ENCODE results near the gene CDYL. TPM values are rescaled to one million over a fixed set of nuclear protein-coding genes. Genes with fewer than 3 reads are reported as not detected.

Gene CDYL
- total and polyA plus RNA-seq, 10 donors, result 6.8 to 48.4 (median 35.3) TPM

- intact Hi-C loops (cut with DNase I; ENCODE audit: low total_unique reads), result no loop called here
- H3K4me1 ChIP-seq, result peaks cover 16 to 80% (median 41%) of the 10 kb centered on the region in 6 donors
- DNase-seq, result no peak
- H3K4me3 ChIP-seq, result no peak overlapping the region
- H3K27ac ChIP-seq, result no peak overlapping the region
- no peaks in the 10 kb centered on the region for H3K36me3 ChIP-seq
- peaks cover 0 to 22% (median 15%) of the 10 kb centered on the region in 8 donors for H3K9me3 ChIP-seq
- TF ChIP-seq POLR2A (IDR thresholded peaks at IDR 0.05) (no peak), POLR2AphosphoS5 (IDR thresholded peaks at IDR 0.05) (no peak), CTCF (IDR thresholded peaks at IDR 0.05 in 8 of 11, conservative IDR thresholded peaks at IDR 0.05 in 3 of 11) (no peak)
- 46 to 70% (median 55%) methylated on average over 3 of the region's 3 CpGs for WGBS, 5 donors
- H3K27me3 ChIP-seq (replicated peaks in 1 of 7), result no peaks in the 10 kb centered on the region
Measured at GRCh38 chr6:4800662-4801061, 24.5 kb downstream of the CDYL start.

DNA sequence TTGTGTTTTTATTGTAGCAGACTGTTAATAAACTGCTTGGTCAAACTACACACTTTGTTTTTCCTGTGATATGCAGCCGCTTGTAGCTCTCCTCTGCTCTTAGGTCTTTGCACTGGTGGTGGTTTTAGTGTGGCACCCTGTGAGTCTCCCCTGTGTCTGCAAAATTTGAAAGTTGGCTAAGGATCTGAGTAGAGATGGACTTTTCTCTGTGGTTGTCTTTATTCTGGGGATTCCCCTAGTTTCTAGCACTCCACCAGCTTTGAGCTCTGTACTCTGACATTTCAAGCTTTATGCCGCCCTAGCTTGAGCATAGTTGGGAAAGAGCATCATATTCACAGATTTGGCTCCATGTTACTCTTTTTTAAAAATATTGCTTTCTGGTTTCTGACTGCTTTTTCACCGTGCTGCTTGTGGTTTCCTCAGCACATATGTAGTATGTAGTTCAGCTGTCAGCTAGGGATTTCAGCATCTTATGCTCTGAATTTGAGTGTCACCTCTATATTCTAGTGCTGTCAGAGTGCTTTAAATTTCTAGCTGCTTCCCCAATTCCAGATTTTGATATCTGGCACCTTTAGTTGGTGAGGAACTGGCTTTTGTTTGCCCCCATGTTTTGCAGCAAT, 25.4 kb downstream of the CDYL start:
- WGBS, 5 donors, result 33 to 51% (median 50%) methylated on average over 3 of the region's 3 CpGs
- DNase-seq, result no peak
- Histone ChIP-seq H3K27me3 (replicated peaks in 1 of 7) (no peaks in the 10 kb centered on the region), H3K9me3 (peaks cover 0 to 22% (median 15%) of the 10 kb centered on the region in 8 donors), H3K4me1 (peaks cover 16 to 80% (median 50%) of the 10 kb centered on the region in 6 donors), H3K27ac (peak overlapping the region in 1 of 8 donors; percentile 9), H3K36me3 (no peaks in the 10 kb centered on the region), H3K4me3 (no peak overlapping the region)
- no peak for TF ChIP-seq CTCF (IDR thresholded peaks at IDR 0.05 in 8 of 11, conservative IDR thresholded peaks at IDR 0.05 in 3 of 11)
- no peak for TF ChIP-seq POLR2AphosphoS5 (IDR thresholded peaks at IDR 0.05)
- TF ChIP-seq POLR2A (IDR thresholded peaks at IDR 0.05), result no peak
- intact Hi-C loops (cut with DNase I; ENCODE audit: low total_unique reads), result no loop called here

DNA sequence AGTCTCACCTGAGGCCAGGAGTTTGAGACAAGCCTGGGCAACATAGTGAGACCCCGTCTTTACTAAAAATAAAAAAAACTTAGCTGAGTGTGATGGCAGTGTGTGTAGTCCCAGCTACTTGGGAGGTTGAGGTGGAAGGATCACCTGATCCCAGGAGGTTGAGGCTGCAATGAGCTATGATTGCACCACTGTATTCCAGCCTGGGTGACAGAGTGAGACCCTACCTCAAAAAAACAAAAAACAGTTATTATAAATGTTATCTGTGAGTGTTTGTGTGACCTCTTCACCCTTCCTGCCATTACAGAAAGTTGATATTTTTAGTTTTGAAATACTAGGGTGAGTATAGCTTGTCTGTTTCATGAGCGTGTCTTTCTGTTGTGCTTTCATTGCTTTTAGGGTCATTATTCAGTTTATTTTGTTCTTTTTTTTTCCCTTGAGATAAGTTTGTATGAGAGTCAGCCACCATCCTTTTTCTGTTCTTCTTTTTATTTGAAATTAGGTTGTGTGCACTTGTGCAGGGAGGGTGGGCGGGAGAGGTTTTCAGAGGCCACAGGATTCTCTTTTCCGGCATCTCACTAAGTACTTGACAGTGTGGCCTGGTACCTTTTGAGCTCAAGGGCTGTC, 26.2 kb downstream of the CDYL start:
- H3K9me3 ChIP-seq, result peaks cover 0 to 22% (median 15%) of the 10 kb centered on the region in 8 donors
- peaks cover 16 to 84% (median 53%) of the 10 kb centered on the region in 6 donors for H3K4me1 ChIP-seq
- no peaks in the 10 kb centered on the region for H3K36me3 ChIP-seq
- peak overlapping the region in 1 of 8 donors; percentile 29 for H3K27ac ChIP-seq
- DNase-seq, result no peak
- no peaks in the 10 kb centered on the region for H3K27me3 ChIP-seq (replicated peaks in 1 of 7)
- intact Hi-C loops (cut with DNase I; ENCODE audit: low total_unique reads), result no loop called here
- 63 to 80% (median 75%) methylated on average over 4 of the region's 4 CpGs for WGBS, 5 donors
- no peak overlapping the region for H3K4me3 ChIP-seq
- no peak for TF ChIP-seq POLR2A (IDR thresholded peaks at IDR 0.05)
- no peak for TF ChIP-seq POLR2AphosphoS5 (IDR thresholded peaks at IDR 0.05)
- TF ChIP-seq CTCF (IDR thresholded peaks at IDR 0.05 in 8 of 11, conservative IDR thresholded peaks at IDR 0.05 in 3 of 11), result no peak

DNA sequence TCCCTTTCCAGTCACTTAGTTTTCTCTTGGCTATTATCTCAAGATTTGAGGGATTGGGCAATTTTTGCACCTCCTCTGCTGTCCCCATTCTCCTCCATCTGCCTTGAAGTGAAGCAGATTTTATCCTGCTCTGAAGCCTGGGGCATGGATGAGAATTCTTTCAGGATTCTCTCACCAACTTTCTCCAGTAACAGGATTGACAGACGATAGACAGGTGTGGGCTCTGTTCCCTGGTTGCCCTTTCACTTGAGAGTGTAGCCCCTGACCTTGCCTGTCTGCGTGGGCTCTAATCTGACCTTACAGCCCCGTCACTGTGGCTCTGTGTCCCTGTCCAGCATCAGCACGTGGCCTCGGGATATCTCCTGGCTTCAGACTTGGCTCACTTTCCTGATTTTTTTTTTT, 27.1 kb downstream of the CDYL start:
- DNase-seq, result no peak
- H3K36me3 ChIP-seq, result no peaks in the 10 kb centered on the region
- H3K27ac ChIP-seq, result no peak overlapping the region
- 64 to 79% (median 70%) methylated on average over 5 of the region's 5 CpGs for WGBS, 5 donors
- H3K4me1 ChIP-seq, result peaks cover 16 to 76% (median 53%) of the 10 kb centered on the region in 6 donors
- TF ChIP-seq POLR2AphosphoS5 (IDR thresholded peaks at IDR 0.05) (no peak), POLR2A (IDR thresholded peaks at IDR 0.05) (no peak), CTCF (IDR thresholded peaks at IDR 0.05 in 8 of 11, conservative IDR thresholded peaks at IDR 0.05 in 3 of 11) (no peak)
- no peak overlapping the region for H3K4me3 ChIP-seq
- intact Hi-C loops (cut with DNase I; ENCODE audit: low total_unique reads), result no loop called here
- H3K27me3 ChIP-seq (replicated peaks in 1 of 7), result no peaks in the 10 kb centered on the region
- peaks cover 0 to 22% (median 15%) of the 10 kb centered on the region in 8 donors for H3K9me3 ChIP-seq
